Ascending aorta (tissue), 2 donors: Measurements from ENCODE around the gene TMA7. TPM values are rescaled to one million over a fixed set of nuclear protein-coding genes. Genes with fewer than 3 reads are reported as not detected.

Experiments
- DNase-seq, 2 donors: peaks; one replicate each; pipeline ENCODE4 v3.0.0-alpha.2; 2019; ENCODE audit warnings: low spot score in 2 of 2
- H3K27ac ChIP-seq, 2 donors: fragments of 200-600 bp; sonication (generic); one replicate each; pipeline ENCODE4 v1.5.1; 2016 to 2017; ENCODE audit warnings: mild to moderate bottlenecking in 1 of 2
- H3K27me3 ChIP-seq: fragments of 200-600 bp; sonication (generic); one replicate; pipeline ENCODE4 v1.5.1; 2017
- H3K36me3 ChIP-seq, 2 donors: fragments of 200-600 bp; sonication (generic); one replicate each; pipeline ENCODE4 v1.5.1; 2016
- H3K4me1 ChIP-seq, 2 donors: fragments of 200-600 bp; sonication (generic); one replicate each; pipeline ENCODE4 v1.5.1; 2016 to 2017; ENCODE audit warnings: mild to moderate bottlenecking in 1 of 2
- H3K4me3 ChIP-seq, 2 donors: fragments of 200-600 bp; sonication (generic); one replicate each; pipeline ENCODE4 v1.5.1; 2016 to 2017; ENCODE audit warnings: mild to moderate bottlenecking in 1 of 2
- H3K9me3 ChIP-seq, 2 donors: fragments of 200-600 bp; sonication (generic); one replicate each; pipeline ENCODE4 v1.5.1; 2016
- intact Hi-C: fragments of 100-400 bp; cut with DNase I; formaldehyde crosslinking; loops from one replicate; pipeline ENCODE4 v1.15.1; 2023
- total RNA-seq: library from RNA; depleted of rRNA; stranded (reverse); fragments of >200 nt; gene quantifications from one replicate; pipeline ENCODE4 v1.1.0, GENCODE V29; 2016
- TF ChIP-seq, protein P1 (sequence below), 3 experiments: fragments of 200-600 bp in 2 of 3; fragments of 450-650 bp in 1 of 3; sonication (generic) in 2 of 3; IDR thresholded peaks; one replicate each; pipeline ENCODE4 v1.5.1; 2016 to 2019; ENCODE audit warnings: antibody characterized with exemption in 3 of 3, mild to moderate bottlenecking in 1 of 3, moderate library complexity in 1 of 3

The TMA7 gene
- total RNA-seq, 1 donor from 2014 or later: 142 TPM

DNA sequence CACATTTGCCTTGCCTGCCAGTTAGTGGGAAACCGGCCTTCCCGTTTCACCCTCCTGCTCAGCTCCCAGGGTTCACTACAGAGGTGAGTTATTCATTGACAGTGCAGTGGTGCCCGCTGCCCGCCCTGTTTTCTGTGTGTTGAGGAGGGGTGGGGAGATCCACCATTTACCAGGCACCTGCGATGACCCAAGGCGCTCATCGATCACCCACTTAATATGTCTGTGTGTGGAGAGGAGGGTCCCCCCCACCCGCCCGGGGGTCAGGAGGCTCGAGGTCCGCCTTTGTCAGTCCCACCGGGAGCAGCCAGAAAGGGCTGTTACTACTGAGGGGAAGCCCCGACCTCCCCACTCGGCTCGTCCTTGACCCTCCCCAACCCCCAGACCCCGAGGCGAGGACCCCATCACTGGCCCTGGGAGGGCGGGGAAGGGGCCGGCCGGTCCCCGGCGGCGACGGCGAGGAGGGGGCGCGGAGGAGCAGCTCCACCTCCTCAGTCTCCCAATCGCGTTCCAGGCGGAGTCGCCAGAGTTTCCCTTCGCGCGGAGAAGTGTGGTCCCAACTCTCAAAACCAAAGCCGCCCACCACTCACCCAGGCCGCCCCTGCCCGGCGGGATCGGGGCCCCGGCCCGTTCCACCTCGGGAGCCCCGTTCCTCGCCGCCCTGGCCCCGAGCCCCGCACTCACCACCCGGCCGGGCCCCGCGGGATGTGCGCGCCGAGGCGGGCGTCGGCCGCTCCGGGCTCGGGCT is 11.3 kb upstream of the TMA7 start:
- H3K36me3 ChIP-seq: peaks cover 4 to 16% of the 10 kb centered on the region in 2 donors
- intact Hi-C loops: loop anchor here (1.0 kb wide), 1 partner anchor 26 kb away; no protein-coding TSS in a partner anchor
- peak overlapping the region; percentile 79 to 94 for H3K4me3 ChIP-seq
- H3K4me1 ChIP-seq: peaks cover 18 to 39% of the 10 kb centered on the region in 2 donors
- H3K27me3 ChIP-seq: no peaks in the 10 kb centered on the region
- TF ChIP-seq, protein P1, sequence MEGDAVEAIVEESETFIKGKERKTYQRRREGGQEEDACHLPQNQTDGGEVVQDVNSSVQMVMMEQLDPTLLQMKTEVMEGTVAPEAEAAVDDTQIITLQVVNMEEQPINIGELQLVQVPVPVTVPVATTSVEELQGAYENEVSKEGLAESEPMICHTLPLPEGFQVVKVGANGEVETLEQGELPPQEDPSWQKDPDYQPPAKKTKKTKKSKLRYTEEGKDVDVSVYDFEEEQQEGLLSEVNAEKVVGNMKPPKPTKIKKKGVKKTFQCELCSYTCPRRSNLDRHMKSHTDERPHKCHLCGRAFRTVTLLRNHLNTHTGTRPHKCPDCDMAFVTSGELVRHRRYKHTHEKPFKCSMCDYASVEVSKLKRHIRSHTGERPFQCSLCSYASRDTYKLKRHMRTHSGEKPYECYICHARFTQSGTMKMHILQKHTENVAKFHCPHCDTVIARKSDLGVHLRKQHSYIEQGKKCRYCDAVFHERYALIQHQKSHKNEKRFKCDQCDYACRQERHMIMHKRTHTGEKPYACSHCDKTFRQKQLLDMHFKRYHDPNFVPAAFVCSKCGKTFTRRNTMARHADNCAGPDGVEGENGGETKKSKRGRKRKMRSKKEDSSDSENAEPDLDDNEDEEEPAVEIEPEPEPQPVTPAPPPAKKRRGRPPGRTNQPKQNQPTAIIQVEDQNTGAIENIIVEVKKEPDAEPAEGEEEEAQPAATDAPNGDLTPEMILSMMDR (IDR thresholded peaks at IDR 0.05): no peak
- peak overlapping the region; percentile 95 to 98 for H3K27ac ChIP-seq
- no peaks in the 10 kb centered on the region for H3K9me3 ChIP-seq
- DNase-seq: no peak

DNA sequence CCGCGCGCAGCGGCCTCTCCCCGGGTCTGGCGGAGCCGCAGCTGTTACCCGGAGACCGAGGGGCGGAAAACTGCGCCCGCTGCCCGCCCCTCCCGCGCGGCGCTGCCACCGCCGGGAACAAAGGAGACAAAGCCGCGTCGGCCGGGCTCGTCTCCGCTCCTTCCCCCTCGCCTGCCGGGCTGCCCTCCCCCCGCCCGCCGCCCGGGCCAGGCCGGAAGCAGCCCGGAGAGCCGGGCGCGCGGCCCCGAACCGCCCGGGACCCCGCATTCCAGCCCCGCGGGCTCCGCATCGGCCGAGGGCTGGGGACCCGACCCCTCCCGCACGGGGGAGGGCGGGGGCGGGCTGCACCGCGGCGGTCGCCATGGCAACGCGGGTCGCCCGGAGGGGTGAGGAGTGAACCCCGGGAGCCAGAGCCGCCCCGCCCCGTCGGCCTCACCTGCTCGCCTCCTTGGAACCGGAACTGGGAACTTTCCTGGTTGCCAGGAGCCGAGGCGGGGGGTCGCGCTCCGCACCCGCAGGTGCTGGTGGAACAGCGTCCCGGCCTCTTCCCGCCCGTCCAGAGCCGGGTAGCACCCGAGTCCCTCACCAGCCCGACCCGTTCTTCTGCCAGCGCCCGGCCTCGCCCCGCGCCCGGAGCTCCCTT is 10.6 kb upstream of the TMA7 start:
- Histone ChIP-seq H3K36me3 (peaks cover 0 to 11% of the 10 kb centered on the region in 2 donors), H3K9me3 (no peaks in the 10 kb centered on the region), H3K4me3 (peak overlapping the region; percentile 79 to 94), H3K27me3 (no peaks in the 10 kb centered on the region), H3K27ac (peak overlapping the region; percentile 95 to 98), H3K4me1 (peaks cover 12 to 32% of the 10 kb centered on the region in 2 donors)
- intact Hi-C loops: loop anchor here (1.0 kb wide), 1 partner anchor 27 kb away; no protein-coding TSS in a partner anchor
- no peak for DNase-seq
- TF ChIP-seq, protein P1 (IDR thresholded peaks at IDR 0.05): no peak

DNA sequence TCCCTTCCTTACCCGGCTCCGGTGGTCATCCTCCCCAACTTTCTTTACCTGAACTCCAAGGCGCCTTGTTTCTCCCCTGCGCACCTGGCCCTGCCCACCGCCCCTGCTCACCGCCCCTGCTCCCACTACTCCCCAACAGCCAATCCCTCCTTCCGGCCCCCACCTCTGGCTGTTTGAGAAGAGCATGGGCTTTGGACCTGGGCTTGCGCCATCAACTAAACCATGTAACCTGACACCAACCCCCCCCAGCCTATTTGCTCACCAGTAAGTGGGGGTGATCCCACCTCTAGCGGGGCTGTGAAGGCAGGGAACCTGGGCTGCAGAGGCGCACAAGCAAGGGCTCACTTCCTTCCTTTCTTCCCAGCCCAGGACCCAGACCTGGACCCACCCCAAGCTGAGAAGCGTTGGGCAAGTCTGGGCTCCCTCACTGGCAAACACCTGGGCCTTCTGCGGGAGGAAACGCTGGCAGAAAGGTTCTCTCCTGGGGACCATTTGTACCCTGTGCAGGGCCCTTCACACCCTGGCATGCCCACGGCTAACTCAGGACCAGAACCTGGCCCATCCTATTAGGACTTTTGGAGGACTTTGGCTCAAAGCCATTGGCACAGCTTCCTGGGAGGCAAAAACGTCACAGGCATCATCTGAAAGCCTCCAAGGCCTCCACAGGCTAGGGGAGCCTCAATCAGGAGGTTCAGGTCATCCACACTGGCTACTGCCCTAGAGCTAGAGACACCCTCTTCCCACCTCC is 9.9 kb upstream of the TMA7 start, which contains the start of gene PLXNB1:
Gene PLXNB1 (minus strand): TSS at position 127 of the 748 bp plus-strand sequence. CDS start 5,475 bp downstream, outside the sequence.
- TF ChIP-seq, protein P1 (IDR thresholded peaks at IDR 0.05): no peak
- H3K36me3 ChIP-seq: peaks cover 0 to 11% of the 10 kb centered on the region in 2 donors
- intact Hi-C loops: loop anchor here (1.0 kb wide), 1 partner anchor 28 kb away; no protein-coding TSS in a partner anchor

DNA sequence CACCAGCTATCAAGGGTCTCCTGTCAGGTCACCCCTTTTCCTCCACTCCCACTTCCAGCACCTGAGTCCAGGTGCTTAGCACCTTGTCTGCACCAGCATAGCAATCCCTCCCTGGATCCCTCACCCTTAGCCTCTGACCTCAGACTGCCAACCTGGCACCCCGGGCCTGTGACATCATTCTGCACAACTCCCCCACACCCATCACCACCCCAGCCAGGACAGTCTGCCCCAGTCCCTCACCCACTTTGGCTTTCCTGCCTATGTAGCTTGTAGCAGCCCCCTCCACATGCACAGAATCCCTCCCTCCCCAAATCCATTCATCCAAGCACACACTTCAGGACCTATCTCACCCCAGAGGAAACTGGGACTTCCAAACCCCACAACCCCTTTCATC is 9.4 kb upstream of the TMA7 start:
- H3K4me1 ChIP-seq: peaks cover 8 to 20% of the 10 kb centered on the region in 2 donors
- no peaks in the 10 kb centered on the region for H3K27me3 ChIP-seq
- H3K36me3 ChIP-seq: peaks cover 0 to 11% of the 10 kb centered on the region in 2 donors
- intact Hi-C loops: no loop called here
- TF ChIP-seq, protein P1 (IDR thresholded peaks at IDR 0.05): no peak
- peak overlapping the region; percentile 95 to 98 for H3K27ac ChIP-seq
- H3K4me3 ChIP-seq: peak overlapping the region; percentile 79 to 94
- no peak for DNase-seq
- no peaks in the 10 kb centered on the region for H3K9me3 ChIP-seq

More for the DNA sequence above, 9.9 kb upstream of the TMA7 start, which contains the start of gene PLXNB1:
- no peaks in the 10 kb centered on the region for H3K27me3 ChIP-seq
- H3K9me3 ChIP-seq: no peaks in the 10 kb centered on the region
- H3K4me3 ChIP-seq: peak within 1 kb of the TSS; percentile 79 to 94
- H3K4me1 ChIP-seq: peaks cover 12 to 26% of the 10 kb centered on the region in 2 donors
- DNase-seq: peak in 1 of 2 donors; percentile 91
- peak within 1 kb of the TSS; percentile 95 to 98 for H3K27ac ChIP-seq
